ENCODE measurements around the gene GNRH2. TPM values are rescaled to one million over a fixed set of nuclear protein-coding genes. Genes with fewer than 3 reads are reported as not detected.
"Not testable (repeated sequence)": the region's sequence is repeated elsewhere in the genome, so short reads cannot be mapped to it uniquely, and the experiment has no call there.

The GNRH2 gene
- total and polyA plus RNA-seq, 5 donors = 0.75 to 1.5 (median 0.79) TPM; not detected in 2

GRCh38 chr20:3021327-3021726, 22.1 kb upstream of the GNRH2 start:
- intact Hi-C loops (cut with DNase I) = no loop called here
- no peaks in the 10 kb centered on the region for H3K27me3 ChIP-seq (ENCODE audit: control insufficient read depth, insufficient read depth)
- H3K27ac ChIP-seq (ENCODE audit: low read length) = no peak overlapping the region
- WGBS = 85% methylated on average over 4 of the region's 4 CpGs
- H3K4me1 ChIP-seq (ENCODE audit: control insufficient read depth, insufficient read depth, low read length) = no peaks in the 10 kb centered on the region
- ATAC-seq (no peak), DNase-seq (no peak)
- H3K4me3 ChIP-seq (ENCODE audit: low read length) = no peak overlapping the region
- no peaks in the 10 kb centered on the region for H3K9me3 ChIP-seq (ENCODE audit: control insufficient read depth, low read length)

- no peak for DNase-seq
- Histone ChIP-seq H3K4me1 (ENCODE audit: control insufficient read depth, insufficient read depth, low read length) (no peaks in the 10 kb centered on the region), H3K9me3 (ENCODE audit: control insufficient read depth, low read length) (no peaks in the 10 kb centered on the region), H3K27ac (ENCODE audit: low read length) (no peak overlapping the region), H3K27me3 (ENCODE audit: control insufficient read depth, insufficient read depth) (no peaks in the 10 kb centered on the region), H3K4me3 (ENCODE audit: low read length) (no peak overlapping the region)
- intact Hi-C loops (cut with DNase I) = no loop called here
- WGBS = 98% methylated on average over 5 of the region's 5 CpGs
- ATAC-seq = no peak
Measured at GRCh38 chr20:3021777-3022176, 21.6 kb upstream of the GNRH2 start.

GRCh38 chr20:3022559-3023490, 20.6 kb upstream of the GNRH2 start:
- 73% methylated on average over 20 of the region's 20 CpGs for WGBS

GRCh38 chr20:3027987-3028386, 15.4 kb upstream of the GNRH2 start:
- WGBS = 82% methylated on average over 2 of the region's 2 CpGs
- H3K27ac ChIP-seq (ENCODE audit: low read length) = no peak overlapping the region
- ATAC-seq (no peak), DNase-seq (no peak)
- H3K27me3 ChIP-seq (ENCODE audit: control insufficient read depth, insufficient read depth) = no peaks in the 10 kb centered on the region
- H3K4me1 ChIP-seq (ENCODE audit: control insufficient read depth, insufficient read depth, low read length) = no peaks in the 10 kb centered on the region
- no peaks in the 10 kb centered on the region for H3K9me3 ChIP-seq (ENCODE audit: control insufficient read depth, low read length)
- intact Hi-C loops (cut with DNase I) = no loop called here
- no peak overlapping the region for H3K4me3 ChIP-seq (ENCODE audit: low read length)

More at GRCh38 chr20:3022559-3023490, 20.6 kb upstream of the GNRH2 start:
- H3K9me3 ChIP-seq (ENCODE audit: control insufficient read depth, low read length); intact Hi-C loops (cut with DNase I); ATAC-seq; DNase-seq; H3K4me1 ChIP-seq (ENCODE audit: control insufficient read depth, insufficient read depth, low read length); H3K27ac ChIP-seq (ENCODE audit: low read length); H3K27me3 ChIP-seq (ENCODE audit: control insufficient read depth, insufficient read depth); H3K4me3 ChIP-seq (ENCODE audit: low read length): not testable (repeated sequence)

GRCh38 chr20:3031524-3032147, 11.8 kb upstream of the GNRH2 start:
- H3K4me1 ChIP-seq (ENCODE audit: control insufficient read depth, insufficient read depth, low read length) = no peaks in the 10 kb centered on the region
- no peak overlapping the region for H3K4me3 ChIP-seq (ENCODE audit: low read length)
- intact Hi-C loops (cut with DNase I) = no loop called here
- H3K27ac ChIP-seq (ENCODE audit: low read length) = no peak overlapping the region
- DNase-seq = no peak
- H3K9me3 ChIP-seq (ENCODE audit: control insufficient read depth, low read length) = no peaks in the 10 kb centered on the region
- 97% methylated on average over 3 of the region's 3 CpGs for WGBS
- no peaks in the 10 kb centered on the region for H3K27me3 ChIP-seq (ENCODE audit: control insufficient read depth, insufficient read depth)
- no peak for ATAC-seq

GRCh38 chr20:3032624-3033023, 10.8 kb upstream of the GNRH2 start:
- Histone ChIP-seq H3K9me3 (ENCODE audit: control insufficient read depth, low read length) (no peaks in the 10 kb centered on the region), H3K27ac (ENCODE audit: low read length) (no peak overlapping the region), H3K27me3 (ENCODE audit: control insufficient read depth, insufficient read depth) (no peaks in the 10 kb centered on the region), H3K4me1 (ENCODE audit: control insufficient read depth, insufficient read depth, low read length) (no peaks in the 10 kb centered on the region), H3K4me3 (ENCODE audit: low read length) (no peak overlapping the region)
- WGBS = 77% methylated on average over 8 of the region's 8 CpGs
- DNase-seq (peak; percentile 69 to 86 (median 79)), ATAC-seq (peak; percentile 39 to 74)
- intact Hi-C loops (cut with DNase I) = no loop called here

- Histone ChIP-seq H3K9me3 (ENCODE audit: control insufficient read depth, low read length) (no peaks in the 10 kb centered on the region), H3K4me3 (ENCODE audit: low read length) (no peak overlapping the region), H3K27me3 (ENCODE audit: control insufficient read depth, insufficient read depth) (no peaks in the 10 kb centered on the region), H3K27ac (ENCODE audit: low read length) (no peak overlapping the region), H3K4me1 (ENCODE audit: control insufficient read depth, insufficient read depth, low read length) (no peaks in the 10 kb centered on the region)
- ATAC-seq = no peak
- 88% methylated on average over 3 of the region's 3 CpGs for WGBS
- no peak for DNase-seq
- intact Hi-C loops (cut with DNase I) = no loop called here
Measured at GRCh38 chr20:3037654-3038053, 5.8 kb upstream of the GNRH2 start.

- Histone ChIP-seq H3K27ac (ENCODE audit: low read length) (no peak overlapping the region), H3K27me3 (ENCODE audit: control insufficient read depth, insufficient read depth) (no peaks in the 10 kb centered on the region), H3K4me3 (ENCODE audit: low read length) (no peak overlapping the region), H3K9me3 (ENCODE audit: control insufficient read depth, low read length) (no peaks in the 10 kb centered on the region), H3K4me1 (ENCODE audit: control insufficient read depth, insufficient read depth, low read length) (no peaks in the 10 kb centered on the region)
- ATAC-seq (no peak), DNase-seq (no peak)
- WGBS = 81% methylated on average over 5 of the region's 5 CpGs
- intact Hi-C loops (cut with DNase I) = no loop called here
Measured at GRCh38 chr20:3038454-3038853, 5.0 kb upstream of the GNRH2 start.

- no peaks in the 10 kb centered on the region for H3K4me1 ChIP-seq (ENCODE audit: control insufficient read depth, insufficient read depth, low read length)
- DNase-seq (no peak), ATAC-seq (no peak)
- intact Hi-C loops (cut with DNase I) = no loop called here
- H3K27ac ChIP-seq (ENCODE audit: low read length) = no peak overlapping the region
- no peaks in the 10 kb centered on the region for H3K9me3 ChIP-seq (ENCODE audit: control insufficient read depth, low read length)
- 69% methylated on average over 4 of the region's 4 CpGs for WGBS
- H3K27me3 ChIP-seq (ENCODE audit: control insufficient read depth, insufficient read depth) = no peaks in the 10 kb centered on the region
- no peak overlapping the region for H3K4me3 ChIP-seq (ENCODE audit: low read length)
Measured at GRCh38 chr20:3039426-3039825, 4.0 kb upstream of the GNRH2 start.

- WGBS = 93% methylated on average over 8 of the region's 8 CpGs
- intact Hi-C loops (cut with DNase I) = no loop called here
- no peaks in the 10 kb centered on the region for H3K27me3 ChIP-seq (ENCODE audit: control insufficient read depth, insufficient read depth)
Measured at GRCh38 chr20:3040086-3040485, 3.3 kb upstream of the GNRH2 start.

GRCh38 chr20:3041854-3042409, 1.5 kb upstream of the GNRH2 start:
- Histone ChIP-seq H3K27ac (ENCODE audit: low read length) (no peak overlapping the region), H3K4me3 (ENCODE audit: low read length) (no peak overlapping the region), H3K4me1 (ENCODE audit: control insufficient read depth, insufficient read depth, low read length) (peaks cover 2% of the 10 kb centered on the region), H3K9me3 (ENCODE audit: control insufficient read depth, low read length) (no peaks in the 10 kb centered on the region), H3K27me3 (ENCODE audit: control insufficient read depth, insufficient read depth) (no peaks in the 10 kb centered on the region)
- ATAC-seq (no peak), DNase-seq (no peak)
- 40% methylated on average over 10 of the region's 10 CpGs for WGBS
- intact Hi-C loops (cut with DNase I) = no loop called here

More at GRCh38 chr20:3040086-3040485, 3.3 kb upstream of the GNRH2 start:
- Histone ChIP-seq H3K27ac (ENCODE audit: low read length) (no peak overlapping the region), H3K9me3 (ENCODE audit: control insufficient read depth, low read length) (no peaks in the 10 kb centered on the region), H3K4me1 (ENCODE audit: control insufficient read depth, insufficient read depth, low read length) (peaks cover 1% of the 10 kb centered on the region), H3K4me3 (ENCODE audit: low read length) (no peak overlapping the region)
- ATAC-seq (no peak), DNase-seq (no peak)

Data from right cardiac atrium (tissue), 5 donors.